GM23338 (cell line): Measurements from ENCODE around the gene ZNF217. TPM values are rescaled to one million over a fixed set of nuclear protein-coding genes. Genes with fewer than 3 reads are reported as not detected.
"Not testable (repeated sequence)": the region's sequence is repeated elsewhere in the genome, so short reads cannot be mapped to it uniquely, and the experiment has no call there.

ENCODE experiments used
- ATAC-seq: fragments of 200-7000 bp; cut with Tn5 transposase; 3 replicates; pipeline ENCODE4 v1.9.1; 2020
- DNase-seq: peaks from one replicate; pipeline ENCODE4 v3.0.0-alpha.2; 2015; ENCODE audit warnings: low spot score
- H2AFZ ChIP-seq: fragments of 200-600 bp; sonication (generic); 2 replicates; pipeline ENCODE4 v1.8.0; 2016; ENCODE audit warnings: antibody characterized with exemption, mild to moderate bottlenecking, moderate library complexity
- H3F3A ChIP-seq: fragments of 200-600 bp; sonication (generic); replicated peaks from 2 replicates; pipeline ENCODE4 v1.8.0; 2017; ENCODE audit warnings: antibody characterized with exemption, mixed run types, low read depth
- H3K27ac ChIP-seq: fragments of 200-600 bp; sonication (generic); 2 replicates; pipeline ENCODE4 v1.6.1; 2016; ENCODE audit warnings: low read depth
- H3K27me3 ChIP-seq: fragments of 200-600 bp; sonication (generic); 2 replicates; pipeline ENCODE4 v1.8.0; 2016; ENCODE audit warnings: mild to moderate bottlenecking, mixed run types, moderate library complexity; ENCODE audit not compliant: insufficient read depth
- H3K36me3 ChIP-seq: fragments of 200-600 bp; sonication (generic); 2 replicates; pipeline ENCODE4 v1.8.0; 2016; ENCODE audit warnings: mild to moderate bottlenecking; ENCODE audit not compliant: insufficient read depth
- H3K4me1 ChIP-seq: fragments of 200-600 bp; sonication (generic); 2 replicates; pipeline ENCODE4 v1.8.0; 2016; ENCODE audit warnings: mild to moderate bottlenecking, moderate library complexity; ENCODE audit not compliant: insufficient read depth
- H3K4me2 ChIP-seq: fragments of 200-600 bp; sonication (generic); 2 replicates; pipeline ENCODE4 v1.7.1; 2017; ENCODE audit warnings: mixed run types
- H3K4me3 ChIP-seq: fragments of 200-600 bp; sonication (generic); 2 replicates; pipeline ENCODE4 v1.6.1; 2016; ENCODE audit warnings: mixed run types
- H3K79me2 ChIP-seq: fragments of 200-600 bp; sonication (generic); replicated peaks from 2 replicates; pipeline ENCODE4 v1.8.0; 2017; ENCODE audit warnings: mild to moderate bottlenecking; ENCODE audit not compliant: insufficient read depth
- H3K9me2 ChIP-seq: fragments of 200-600 bp; sonication (generic); 2 replicates; pipeline ENCODE4 v1.8.0; 2017; ENCODE audit not compliant: insufficient read depth
- H4K20me1 ChIP-seq: fragments of 200-600 bp; sonication (generic); replicated peaks from 2 replicates; pipeline ENCODE4 v1.8.0; 2017; ENCODE audit warnings: mild to moderate bottlenecking; ENCODE audit not compliant: insufficient read depth
- H3K27ac Mint-ChIP-seq: 2 replicates; pipeline ENCODE4 v1.8.0; 2020; ENCODE audit warnings: inconsistent platforms, mild to moderate bottlenecking, moderate library complexity, mixed read lengths
- H3K27me3 Mint-ChIP-seq: 3 replicates; pipeline ENCODE4 v1.8.0; 2022; ENCODE audit warnings: low read depth, mild to moderate bottlenecking, moderate library complexity, mixed read lengths, inconsistent platforms; ENCODE audit not compliant: insufficient read depth, poor library complexity
- H3K36me3 Mint-ChIP-seq: 3 replicates; pipeline ENCODE4 v1.8.0; 2021; ENCODE audit warnings: low read depth, mild to moderate bottlenecking, inconsistent platforms, moderate library complexity, mixed read lengths
- H3K4me1 Mint-ChIP-seq: 3 replicates; pipeline ENCODE4 v1.8.0; 2020; ENCODE audit warnings: mild to moderate bottlenecking, inconsistent platforms, mixed read lengths
- H3K4me3 Mint-ChIP-seq: 3 replicates; pipeline ENCODE4 v1.8.0; 2021; ENCODE audit warnings: moderate library complexity, mild to moderate bottlenecking, inconsistent platforms, mixed read lengths
- H3K9me3 Mint-ChIP-seq: 3 replicates; pipeline ENCODE4 v1.8.0; 2020; ENCODE audit warnings: moderate library complexity, mild to moderate bottlenecking, inconsistent platforms, mixed read lengths
- CREB1 ChIP-seq: fragments of 250-450 bp; sonication (Bioruptor Pico); IDR thresholded peaks from 2 replicates; pipeline ENCODE4 v1.5.0; 2020; ENCODE audit warnings: low read depth, mild to moderate bottlenecking, moderate library complexity
- EZH2 ChIP-seq: fragments of 200-600 bp; sonication (generic); IDR thresholded peaks from one replicate; pipeline ENCODE4 v1.8.0; 2017; ENCODE audit warnings: antibody characterized with exemption, mild to moderate bottlenecking, low read depth; ENCODE audit not compliant: unreplicated experiment
- EZH2phosphoT487 ChIP-seq: fragments of 200-600 bp; sonication (generic); IDR thresholded peaks from one replicate; pipeline ENCODE4 v1.8.1; 2018; ENCODE audit warnings: antibody characterized with exemption; ENCODE audit not compliant: unreplicated experiment
- NANOG ChIP-seq: IDR thresholded peaks from 2 replicates; pipeline ENCODE4 v1.6.1; 2016; ENCODE audit warnings: antibody characterized with exemption, borderline replicate concordance
- STAT1 ChIP-seq: IDR thresholded peaks from one replicate; pipeline ENCODE4 v1.6.1; 2016; ENCODE audit warnings: antibody characterized with exemption; ENCODE audit not compliant: unreplicated experiment
- ZNF331 ChIP-seq: fragments of 250-450 bp; sonication (Bioruptor Pico); IDR thresholded peaks from 2 replicates; pipeline ENCODE4 v1.5.0; 2020; ENCODE audit warnings: low read depth, mild to moderate bottlenecking, moderate library complexity
- polyA plus RNA-seq: library from polyadenylated mRNA; unstranded; fragments of >200 nt; fragmentation: Nextera tagmentation; extraction: Ambion mirVana; gene quantifications from 2 replicates; pipeline ENCODE4 v1.2.1, GENCODE V29; 2016
- total RNA-seq: library from RNA; depleted of rRNA; stranded (reverse); fragments of >200 nt; shearing (Covaris generic); gene quantifications from 2 replicates; pipeline ENCODE4 v1.2.3, GENCODE V29; 2014
- TF ChIP-seq, protein P1 (sequence below): fragments of 250-450 bp; sonication (Bioruptor Pico); IDR thresholded peaks from 2 replicates; pipeline ENCODE4 v1.5.0; 2020; ENCODE audit warnings: mild to moderate bottlenecking, moderate library complexity
- TF ChIP-seq, protein P2 (sequence below): IDR thresholded peaks from one replicate; pipeline ENCODE4 v1.6.1; 2018; ENCODE audit warnings: antibody characterized with exemption; ENCODE audit not compliant: unreplicated experiment

ZNF217 gene
- total and polyA plus RNA-seq, 2 experiments from 2014 or later = 32.8 to 78.0 TPM

DNA sequence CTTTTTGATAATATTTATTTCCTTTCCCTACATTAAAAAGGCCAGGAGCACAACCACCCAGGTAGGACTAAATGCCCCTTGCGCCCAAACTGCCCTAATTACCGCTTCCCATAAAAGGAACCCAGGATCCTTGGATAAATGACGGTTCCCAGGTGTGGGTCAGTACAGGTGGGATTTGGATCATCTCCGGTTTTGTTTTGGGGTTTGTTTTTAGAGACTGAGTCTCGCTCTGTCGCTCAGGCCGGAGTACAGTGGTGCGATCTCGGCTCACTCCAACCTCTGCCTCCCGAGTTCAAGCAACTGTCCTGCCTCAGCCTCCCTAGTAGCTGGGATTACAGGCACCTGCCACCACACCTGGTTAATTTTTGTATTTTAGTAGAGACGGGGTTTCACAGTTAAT, 28.4 kb downstream of the ZNF217 start (continued):
- TF ChIP-seq, protein P1, sequence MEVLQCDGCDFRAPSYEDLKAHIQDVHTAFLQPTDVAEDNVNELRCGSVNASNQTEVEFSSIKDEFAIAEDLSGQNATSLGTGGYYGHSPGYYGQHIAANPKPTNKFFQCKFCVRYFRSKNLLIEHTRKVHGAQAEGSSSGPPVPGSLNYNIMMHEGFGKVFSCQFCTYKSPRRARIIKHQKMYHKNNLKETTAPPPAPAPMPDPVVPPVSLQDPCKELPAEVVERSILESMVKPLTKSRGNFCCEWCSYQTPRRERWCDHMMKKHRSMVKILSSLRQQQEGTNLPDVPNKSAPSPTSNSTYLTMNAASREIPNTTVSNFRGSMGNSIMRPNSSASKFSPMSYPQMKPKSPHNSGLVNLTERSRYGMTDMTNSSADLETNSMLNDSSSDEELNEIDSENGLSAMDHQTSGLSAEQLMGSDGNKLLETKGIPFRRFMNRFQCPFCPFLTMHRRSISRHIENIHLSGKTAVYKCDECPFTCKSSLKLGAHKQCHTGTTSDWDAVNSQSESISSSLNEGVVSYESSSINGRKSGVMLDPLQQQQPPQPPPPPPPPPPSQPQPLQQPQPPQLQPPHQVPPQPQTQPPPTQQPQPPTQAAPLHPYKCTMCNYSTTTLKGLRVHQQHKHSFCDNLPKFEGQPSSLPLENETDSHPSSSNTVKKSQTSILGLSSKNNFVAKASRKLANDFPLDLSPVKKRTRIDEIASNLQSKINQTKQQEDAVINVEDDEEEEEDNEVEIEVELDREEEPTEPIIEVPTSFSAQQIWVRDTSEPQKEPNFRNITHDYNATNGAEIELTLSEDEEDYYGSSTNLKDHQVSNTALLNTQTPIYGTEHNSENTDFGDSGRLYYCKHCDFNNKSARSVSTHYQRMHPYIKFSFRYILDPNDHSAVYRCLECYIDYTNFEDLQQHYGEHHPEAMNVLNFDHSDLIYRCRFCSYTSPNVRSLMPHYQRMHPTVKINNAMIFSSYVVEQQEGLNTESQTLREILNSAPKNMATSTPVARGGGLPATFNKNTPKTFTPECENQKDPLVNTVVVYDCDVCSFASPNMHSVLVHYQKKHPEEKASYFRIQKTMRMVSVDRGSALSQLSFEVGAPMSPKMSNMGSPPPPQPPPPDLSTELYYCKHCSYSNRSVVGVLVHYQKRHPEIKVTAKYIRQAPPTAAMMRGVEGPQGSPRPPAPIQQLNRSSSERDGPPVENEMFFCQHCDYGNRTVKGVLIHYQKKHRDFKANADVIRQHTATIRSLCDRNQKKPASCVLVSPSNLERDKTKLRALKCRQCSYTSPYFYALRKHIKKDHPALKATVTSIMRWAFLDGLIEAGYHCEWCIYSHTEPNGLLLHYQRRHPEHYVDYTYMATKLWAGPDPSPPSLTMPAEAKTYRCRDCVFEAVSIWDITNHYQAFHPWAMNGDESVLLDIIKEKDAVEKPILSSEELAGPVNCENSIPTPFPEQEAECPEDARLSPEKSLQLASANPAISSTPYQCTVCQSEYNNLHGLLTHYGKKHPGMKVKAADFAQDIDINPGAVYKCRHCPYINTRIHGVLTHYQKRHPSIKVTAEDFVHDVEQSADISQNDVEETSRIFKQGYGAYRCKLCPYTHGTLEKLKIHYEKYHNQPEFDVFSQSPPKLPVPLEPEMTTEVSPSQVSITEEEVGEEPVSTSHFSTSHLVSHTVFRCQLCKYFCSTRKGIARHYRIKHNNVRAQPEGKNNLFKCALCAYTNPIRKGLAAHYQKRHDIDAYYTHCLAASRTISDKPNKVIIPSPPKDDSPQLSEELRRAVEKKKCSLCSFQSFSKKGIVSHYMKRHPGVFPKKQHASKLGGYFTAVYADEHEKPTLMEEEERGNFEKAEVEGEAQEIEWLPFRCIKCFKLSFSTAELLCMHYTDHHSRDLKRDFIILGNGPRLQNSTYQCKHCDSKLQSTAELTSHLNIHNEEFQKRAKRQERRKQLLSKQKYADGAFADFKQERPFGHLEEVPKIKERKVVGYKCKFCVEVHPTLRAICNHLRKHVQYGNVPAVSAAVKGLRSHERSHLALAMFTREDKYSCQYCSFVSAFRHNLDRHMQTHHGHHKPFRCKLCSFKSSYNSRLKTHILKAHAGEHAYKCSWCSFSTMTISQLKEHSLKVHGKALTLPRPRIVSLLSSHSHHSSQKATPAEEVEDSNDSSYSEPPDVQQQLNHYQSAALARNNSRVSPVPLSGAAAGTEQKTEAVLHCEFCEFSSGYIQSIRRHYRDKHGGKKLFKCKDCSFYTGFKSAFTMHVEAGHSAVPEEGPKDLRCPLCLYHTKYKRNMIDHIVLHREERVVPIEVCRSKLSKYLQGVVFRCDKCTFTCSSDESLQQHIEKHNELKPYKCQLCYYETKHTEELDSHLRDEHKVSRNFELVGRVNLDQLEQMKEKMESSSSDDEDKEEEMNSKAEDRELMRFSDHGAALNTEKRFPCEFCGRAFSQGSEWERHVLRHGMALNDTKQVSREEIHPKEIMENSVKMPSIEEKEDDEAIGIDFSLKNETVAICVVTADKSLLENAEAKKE = no peak

DNA sequence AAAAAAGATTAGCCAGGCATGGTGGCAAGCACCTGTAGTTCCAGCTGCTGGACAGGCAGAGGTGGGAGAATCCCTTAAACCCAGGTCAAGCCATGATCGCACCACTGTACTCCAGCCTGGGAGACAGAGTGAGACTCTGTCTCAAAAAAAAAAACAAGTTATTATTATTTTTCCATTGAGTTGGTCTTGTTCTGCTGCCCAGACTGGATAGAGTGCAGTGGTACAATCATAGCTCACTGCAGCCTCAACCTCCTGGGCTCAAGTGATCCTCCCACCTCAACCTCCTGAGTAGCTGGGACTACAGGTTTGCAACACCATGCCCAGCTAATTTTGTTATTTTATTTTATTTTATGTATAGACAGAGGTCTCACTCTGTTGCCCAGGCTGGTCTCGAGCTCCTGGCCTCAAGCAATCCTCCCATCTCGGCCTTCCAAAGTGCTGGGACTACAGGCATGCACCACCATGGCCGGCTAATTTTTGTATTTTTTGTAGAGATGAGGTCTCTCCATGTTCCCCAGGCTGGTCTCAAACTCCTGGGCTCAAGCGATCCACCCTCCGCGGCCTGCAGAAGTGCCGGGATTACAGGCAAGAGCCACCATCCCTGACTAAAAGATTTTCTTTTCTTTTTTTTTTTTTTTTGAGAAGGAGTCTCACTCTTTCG, 31.4 kb downstream of the ZNF217 start:
- not testable (repeated sequence) for H3K4me3 Mint-ChIP-seq, DNase-seq, H3K27ac ChIP-seq, H3K36me3 ChIP-seq, H3K27ac Mint-ChIP-seq, H3K4me2 ChIP-seq, H3K27me3 ChIP-seq, H3K4me1 Mint-ChIP-seq, H2AFZ ChIP-seq, H3K4me1 ChIP-seq, H3K79me2 ChIP-seq, H3K4me3 ChIP-seq, H3K9me2 ChIP-seq, H4K20me1 ChIP-seq, ATAC-seq, H3K9me3 Mint-ChIP-seq
- Mint-ChIP-seq H3K27me3 (peaks cover 13% of the 10 kb centered on the region), H3K36me3 (peaks cover 29% of the 10 kb centered on the region; the same call in 2 of the 3 replicates)
- 0 out of 2 replicates have a peak, but pooled peaks cover 11% of the 10 kb centered on the region for H3F3A ChIP-seq

DNA sequence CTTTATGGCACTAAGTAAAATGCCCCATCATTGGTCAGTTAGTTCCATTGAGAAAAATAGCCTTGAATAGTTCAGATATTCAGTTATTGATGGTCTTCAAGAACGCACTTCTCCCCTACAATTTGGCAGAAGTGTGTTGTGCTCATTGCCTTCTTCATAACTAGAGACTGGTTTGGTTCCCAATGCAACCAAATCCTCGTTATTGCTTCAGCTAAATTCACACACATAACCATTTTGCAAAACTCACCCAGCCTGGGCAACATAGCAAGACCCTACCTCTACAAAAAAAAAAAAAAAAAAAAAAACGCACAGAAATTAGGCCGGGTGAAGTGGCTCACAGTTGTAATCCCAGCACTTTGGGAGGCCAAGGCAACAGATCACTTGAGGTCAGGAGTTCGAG, 32.1 kb downstream of the ZNF217 start:
- no peaks in the 10 kb centered on the region for H3K9me2 ChIP-seq
- H3K79me2 ChIP-seq = peaks cover 4% of the 10 kb centered on the region; the same call in 1 of the 2 replicates
- no peaks in the 10 kb centered on the region for H4K20me1 ChIP-seq
- no peaks in the 10 kb centered on the region for H3K27me3 ChIP-seq
- no peak overlapping the region for H2AFZ ChIP-seq
- H3F3A ChIP-seq = 0 out of 2 replicates have a peak, but pooled peaks cover 8% of the 10 kb centered on the region
- Mint-ChIP-seq H3K27me3 (peaks cover 18% of the 10 kb centered on the region), H3K9me3 (no peaks in the 10 kb centered on the region; the same call in 2 of the 3 replicates), H3K4me3 (no peak overlapping the region), H3K36me3 (peaks cover 27% of the 10 kb centered on the region; the same call in 2 of the 3 replicates), H3K27ac (no peak overlapping the region), H3K4me1 (peaks cover 3% of the 10 kb centered on the region; the same call in 1 of the 3 replicates)
- H3K4me1 ChIP-seq = peaks cover 3% of the 10 kb centered on the region; the same call in 1 of the 2 replicates
- H3K36me3 ChIP-seq = no peaks in the 10 kb centered on the region
- ATAC-seq (no peak), DNase-seq (no peak)
- no peak overlapping the region for H3K27ac ChIP-seq
- no peak overlapping the region for H3K4me3 ChIP-seq
- no peak overlapping the region for H3K4me2 ChIP-seq
- TF ChIP-seq STAT1 (no peak), EZH2 (no peak), EZH2phosphoT487 (no peak), NANOG (no peak), ZNF331 (CRISPR knock-in tag) (no peak), CREB1 (CRISPR knock-in tag) (no peak)
- TF ChIP-seq, protein P2, sequence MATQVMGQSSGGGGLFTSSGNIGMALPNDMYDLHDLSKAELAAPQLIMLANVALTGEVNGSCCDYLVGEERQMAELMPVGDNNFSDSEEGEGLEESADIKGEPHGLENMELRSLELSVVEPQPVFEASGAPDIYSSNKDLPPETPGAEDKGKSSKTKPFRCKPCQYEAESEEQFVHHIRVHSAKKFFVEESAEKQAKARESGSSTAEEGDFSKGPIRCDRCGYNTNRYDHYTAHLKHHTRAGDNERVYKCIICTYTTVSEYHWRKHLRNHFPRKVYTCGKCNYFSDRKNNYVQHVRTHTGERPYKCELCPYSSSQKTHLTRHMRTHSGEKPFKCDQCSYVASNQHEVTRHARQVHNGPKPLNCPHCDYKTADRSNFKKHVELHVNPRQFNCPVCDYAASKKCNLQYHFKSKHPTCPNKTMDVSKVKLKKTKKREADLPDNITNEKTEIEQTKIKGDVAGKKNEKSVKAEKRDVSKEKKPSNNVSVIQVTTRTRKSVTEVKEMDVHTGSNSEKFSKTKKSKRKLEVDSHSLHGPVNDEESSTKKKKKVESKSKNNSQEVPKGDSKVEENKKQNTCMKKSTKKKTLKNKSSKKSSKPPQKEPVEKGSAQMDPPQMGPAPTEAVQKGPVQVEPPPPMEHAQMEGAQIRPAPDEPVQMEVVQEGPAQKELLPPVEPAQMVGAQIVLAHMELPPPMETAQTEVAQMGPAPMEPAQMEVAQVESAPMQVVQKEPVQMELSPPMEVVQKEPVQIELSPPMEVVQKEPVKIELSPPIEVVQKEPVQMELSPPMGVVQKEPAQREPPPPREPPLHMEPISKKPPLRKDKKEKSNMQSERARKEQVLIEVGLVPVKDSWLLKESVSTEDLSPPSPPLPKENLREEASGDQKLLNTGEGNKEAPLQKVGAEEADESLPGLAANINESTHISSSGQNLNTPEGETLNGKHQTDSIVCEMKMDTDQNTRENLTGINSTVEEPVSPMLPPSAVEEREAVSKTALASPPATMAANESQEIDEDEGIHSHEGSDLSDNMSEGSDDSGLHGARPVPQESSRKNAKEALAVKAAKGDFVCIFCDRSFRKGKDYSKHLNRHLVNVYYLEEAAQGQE = no peak
